ENCODE results near the gene ACSS3. TPM values are rescaled to one million over a fixed set of nuclear protein-coding genes. Genes with fewer than 3 reads are reported as not detected.

ACSS3 gene
- total and polyA plus RNA-seq, 2 donors (not counting 1 experiment from before 2014, with no cell fraction given), result not detected

DNA sequence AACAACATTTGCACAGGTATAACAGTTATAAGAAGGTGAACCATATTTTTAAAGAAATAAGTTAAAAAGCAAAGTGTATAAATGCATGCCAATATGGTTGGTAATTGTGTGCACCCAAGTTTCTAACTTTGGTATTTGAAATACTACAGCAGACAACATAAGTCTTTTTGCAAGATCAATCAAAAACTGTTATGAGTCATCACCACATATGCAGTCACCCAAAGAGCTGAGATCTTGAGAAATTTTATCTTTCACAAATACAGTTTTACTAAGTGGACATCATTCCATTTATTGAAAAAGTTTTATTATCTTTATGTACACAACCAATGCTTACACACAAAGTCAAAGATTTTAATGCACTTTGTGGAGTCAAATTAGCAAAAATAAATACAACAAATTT lies 7.0 kb upstream of the ACSS3 start:
- DNase-seq (no peak), ATAC-seq (ENCODE audit: low read depth) (no peak)
- POLR2A ChIA-PET, result no interaction called here
- CTCF ChIA-PET, result no interaction called here
- H3K4me1 ChIP-seq (ENCODE audit: control insufficient read depth in 2 of 2, insufficient read depth in 2 of 2, low read length in 2 of 2), result no peaks in the 10 kb centered on the region
- no peaks in the 10 kb centered on the region for H3K9me3 ChIP-seq (ENCODE audit: control extremely low read depth in 1 of 3, control insufficient read depth in 2 of 3, insufficient read depth in 1 of 3, low read length in 2 of 3)
- no peak overlapping the region for H3K4me3 ChIP-seq (ENCODE audit: control extremely low read depth in 1 of 5, extremely low read depth in 1 of 5, insufficient read depth in 1 of 5, low read depth in 2 of 5, low read length in 4 of 5)
- intact Hi-C loops (cut with micrococcal nuclease), result no loop called here
- Mint-ChIP-seq H3K9me3 (ENCODE audit: insufficient read depth) (no peaks in the 10 kb centered on the region), H3K27ac (no peak overlapping the region), H3K4me1 (no peaks in the 10 kb centered on the region), H3K27me3 (no peaks in the 10 kb centered on the region), H3K4me3 (no peak overlapping the region)
- no peaks in the 10 kb centered on the region for H3K27me3 ChIP-seq (replicated peaks in 1 of 4; ENCODE audit: control extremely low read depth in 1 of 4, control insufficient read depth in 3 of 4, insufficient read depth in 4 of 4, low read length in 3 of 4)
- H3K79me2 ChIP-seq (ENCODE audit: control insufficient read depth, insufficient read depth, low read length), result no peaks in the 10 kb centered on the region
- no peak overlapping the region for H3K4me2 ChIP-seq (replicated peaks; ENCODE audit: low read depth, low read length, poor library complexity, severe bottlenecking)
- H3K9ac ChIP-seq (ENCODE audit: low read length), result no peak overlapping the region
- H2AFZ ChIP-seq (ENCODE audit: insufficient read depth, low read depth, low read length, poor library complexity, severe bottlenecking), result no peak overlapping the region
- no peak for TF ChIP-seq EZH2 (IDR thresholded peaks at IDR 0.05; ENCODE audit: borderline replicate concordance, insufficient read depth, low read depth, low read length, poor library complexity, severe bottlenecking)
- TF ChIP-seq, protein P1, sequence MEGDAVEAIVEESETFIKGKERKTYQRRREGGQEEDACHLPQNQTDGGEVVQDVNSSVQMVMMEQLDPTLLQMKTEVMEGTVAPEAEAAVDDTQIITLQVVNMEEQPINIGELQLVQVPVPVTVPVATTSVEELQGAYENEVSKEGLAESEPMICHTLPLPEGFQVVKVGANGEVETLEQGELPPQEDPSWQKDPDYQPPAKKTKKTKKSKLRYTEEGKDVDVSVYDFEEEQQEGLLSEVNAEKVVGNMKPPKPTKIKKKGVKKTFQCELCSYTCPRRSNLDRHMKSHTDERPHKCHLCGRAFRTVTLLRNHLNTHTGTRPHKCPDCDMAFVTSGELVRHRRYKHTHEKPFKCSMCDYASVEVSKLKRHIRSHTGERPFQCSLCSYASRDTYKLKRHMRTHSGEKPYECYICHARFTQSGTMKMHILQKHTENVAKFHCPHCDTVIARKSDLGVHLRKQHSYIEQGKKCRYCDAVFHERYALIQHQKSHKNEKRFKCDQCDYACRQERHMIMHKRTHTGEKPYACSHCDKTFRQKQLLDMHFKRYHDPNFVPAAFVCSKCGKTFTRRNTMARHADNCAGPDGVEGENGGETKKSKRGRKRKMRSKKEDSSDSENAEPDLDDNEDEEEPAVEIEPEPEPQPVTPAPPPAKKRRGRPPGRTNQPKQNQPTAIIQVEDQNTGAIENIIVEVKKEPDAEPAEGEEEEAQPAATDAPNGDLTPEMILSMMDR (IDR thresholded peaks at IDR 0.05), result no peak
- H3K36me3 ChIP-seq (replicated peaks in 1 of 2; ENCODE audit: control extremely low read depth in 1 of 2, control insufficient read depth in 1 of 2, extremely low read depth in 1 of 2, insufficient read depth in 2 of 2, low read length in 1 of 2), result no peaks in the 10 kb centered on the region
- H4K20me1 ChIP-seq (ENCODE audit: control insufficient read depth, insufficient read depth, low read length, poor library complexity, severe bottlenecking), result no peaks in the 10 kb centered on the region
- H3K27ac ChIP-seq (ENCODE audit: low read length in 2 of 2), result no peak overlapping the region

DNA sequence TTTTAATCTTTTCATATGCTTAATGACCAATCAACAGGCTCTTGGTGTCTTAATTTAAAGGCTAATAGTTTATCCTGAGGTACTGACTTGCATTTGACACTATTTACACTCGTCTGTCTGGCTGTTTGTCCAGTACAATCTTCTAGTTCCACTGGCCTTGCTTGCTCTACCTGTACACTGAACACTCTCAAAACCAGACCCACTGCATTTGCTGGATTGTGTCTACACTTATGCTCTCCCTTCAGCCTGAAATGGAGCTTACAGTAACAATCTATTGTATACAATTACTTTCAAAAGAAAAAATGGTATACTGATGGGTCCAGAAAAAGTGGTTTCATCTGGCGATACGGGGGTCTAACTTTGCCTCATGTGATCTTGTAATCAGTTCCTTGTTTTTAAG lies 2.3 kb upstream of the ACSS3 start:
- H3K9me3 Mint-ChIP-seq (ENCODE audit: insufficient read depth), result no peaks in the 10 kb centered on the region
- DNase-seq (no peak), ATAC-seq (ENCODE audit: low read depth) (no peak)
- Histone ChIP-seq H3K9ac (ENCODE audit: low read length) (no peak overlapping the region), H3K27me3 (replicated peaks in 1 of 4; ENCODE audit: control extremely low read depth in 1 of 4, control insufficient read depth in 3 of 4, insufficient read depth in 4 of 4, low read length in 3 of 4) (peaks cover 0 to 7% (median 0%) of the 10 kb centered on the region in 4 experiments), H3K4me3 (ENCODE audit: control extremely low read depth in 1 of 5, extremely low read depth in 1 of 5, insufficient read depth in 1 of 5, low read depth in 2 of 5, low read length in 4 of 5) (no peak overlapping the region), H3K27ac (ENCODE audit: low read length in 2 of 2) (no peak overlapping the region), H3K36me3 (replicated peaks in 1 of 2; ENCODE audit: control extremely low read depth in 1 of 2, control insufficient read depth in 1 of 2, extremely low read depth in 1 of 2, insufficient read depth in 2 of 2, low read length in 1 of 2) (no peaks in the 10 kb centered on the region), H3K4me1 (ENCODE audit: control insufficient read depth in 2 of 2, insufficient read depth in 2 of 2, low read length in 2 of 2) (no peaks in the 10 kb centered on the region), H4K20me1 (ENCODE audit: control insufficient read depth, insufficient read depth, low read length, poor library complexity, severe bottlenecking) (no peaks in the 10 kb centered on the region), H3K79me2 (ENCODE audit: control insufficient read depth, insufficient read depth, low read length) (no peaks in the 10 kb centered on the region), H3K9me3 (ENCODE audit: control extremely low read depth in 1 of 3, control insufficient read depth in 2 of 3, insufficient read depth in 1 of 3, low read length in 2 of 3) (peaks cover 0 to 12% (median 0%) of the 10 kb centered on the region in 3 donors), H3K4me2 (replicated peaks; ENCODE audit: low read depth, low read length, poor library complexity, severe bottlenecking) (no peak overlapping the region), H2AFZ (ENCODE audit: insufficient read depth, low read depth, low read length, poor library complexity, severe bottlenecking) (no peak overlapping the region)
- no peaks in the 10 kb centered on the region for H3K4me1 Mint-ChIP-seq
- H3K27ac Mint-ChIP-seq, result no peak overlapping the region
- WGBS (ENCODE audit: insufficient coverage), result 74% methylated on average over 3 of the region's 3 CpGs
- H3K4me3 Mint-ChIP-seq, result no peak overlapping the region
- intact Hi-C loops (cut with micrococcal nuclease), result no loop called here
- ChIA-PET CTCF (no interaction called here), POLR2A (no interaction called here)
- no peak for TF ChIP-seq EZH2 (IDR thresholded peaks at IDR 0.05; ENCODE audit: borderline replicate concordance, insufficient read depth, low read depth, low read length, poor library complexity, severe bottlenecking)
- TF ChIP-seq, protein P1 (IDR thresholded peaks at IDR 0.05), result no peak
- peaks cover 14% of the 10 kb centered on the region for H3K27me3 Mint-ChIP-seq
